ENCODE data around the gene KLHL29.

GRCh38 chr2:23649819-23650218 lies 264.8 kb downstream of the KLHL29 start:
- TF ChIP-seq EZH2phosphoT487 (IDR thresholded peaks at IDR 0.05; ENCODE audit: insufficient read depth, low read depth) = no peak
- no peak for TF ChIP-seq EZH2 (IDR thresholded peaks at IDR 0.05; ENCODE audit: insufficient read depth, poor library complexity, severe bottlenecking)

All from GM23248 (cell line).